CD4-positive, CD25-positive, alpha-beta regulatory T cell (primary cell): ENCODE measurements around the gene ZMYND8. TPM values are rescaled to one million over a fixed set of nuclear protein-coding genes. Genes with fewer than 3 reads are reported as not detected.
A peak's percentile ranks its signal among the peaks of the same experiment; 100 is the strongest.
"Not testable (repeated sequence)": the region's sequence is repeated elsewhere in the genome, so short reads cannot be mapped to it uniquely, and the experiment has no call there.

Experiments used
- ATAC-seq, 2 donors: fragments of 150-1000 bp; cut with Tn5 transposase; one replicate each; pipeline ENCODE4 v1.10.0; 2021; ENCODE audit warnings: low read depth in 2 of 2, moderate number of reproducible peaks in 2 of 2, moderate library complexity in 1 of 2
- DNase-seq, 3 donors: peaks; one replicate each; pipeline versions ENCODE4 v3.0.0 to v3.0.0-alpha.2; 2012 to 2022; ENCODE audit warnings: mixed read lengths in 1 of 3
- H3K27ac ChIP-seq: one replicate; pipeline ENCODE4 v1.7.0; 2013; ENCODE audit warnings: mild to moderate bottlenecking, low read length; ENCODE audit not compliant: insufficient read depth, poor library complexity, severe bottlenecking
- H3K27me3 ChIP-seq: one replicate; pipeline ENCODE4 v1.7.0; 2013; ENCODE audit warnings: low read length; ENCODE audit not compliant: control insufficient read depth, insufficient read depth
- H3K36me3 ChIP-seq: one replicate; pipeline ENCODE4 v1.7.0; 2013; ENCODE audit warnings: mild to moderate bottlenecking, low read length, moderate library complexity; ENCODE audit not compliant: control insufficient read depth, insufficient read depth
- H3K4me1 ChIP-seq: 2 replicates; pipeline ENCODE4 v1.7.0; 2013; ENCODE audit warnings: mild to moderate bottlenecking, low read length; ENCODE audit not compliant: insufficient read depth, control insufficient read depth, poor library complexity, severe bottlenecking
- H3K4me3 ChIP-seq: one replicate; pipeline ENCODE4 v1.7.0; 2013; ENCODE audit warnings: low read depth, mild to moderate bottlenecking, low read length, moderate library complexity
- H3K9me3 ChIP-seq, 2 experiments: 1 replicate in 1 of 2; 2 replicates in 1 of 2; pipeline ENCODE4 v1.7.0; 2013; ENCODE audit warnings: low read length in 2 of 2, mild to moderate bottlenecking in 1 of 2, moderate library complexity in 1 of 2; ENCODE audit not compliant: control insufficient read depth in 2 of 2
- H3K27ac Mint-ChIP-seq, 3 donors: one replicate each; pipeline ENCODE4 v1.8.0; 2020 to 2022; ENCODE audit warnings: mild to moderate bottlenecking in 3 of 3, mixed read lengths in 3 of 3, moderate library complexity in 2 of 3
- H3K27me3 Mint-ChIP-seq: one replicate; pipeline ENCODE4 v1.8.0; 2022; ENCODE audit warnings: mild to moderate bottlenecking, mixed read lengths
- H3K36me3 Mint-ChIP-seq: one replicate; pipeline ENCODE4 v1.8.0; 2020; ENCODE audit warnings: mixed read lengths
- H3K4me1 Mint-ChIP-seq, 4 donors: one replicate each; pipeline ENCODE4 v1.8.0; 2020 to 2022; ENCODE audit warnings: mixed read lengths in 4 of 4, mild to moderate bottlenecking in 1 of 4
- H3K4me3 Mint-ChIP-seq, 4 donors: one replicate each; pipeline ENCODE4 v1.8.0; 2020 to 2022; ENCODE audit warnings: mild to moderate bottlenecking in 4 of 4, mixed read lengths in 4 of 4, moderate library complexity in 3 of 4
- H3K9me3 Mint-ChIP-seq, 7 donors: one replicate each; pipeline ENCODE4 v1.8.0; 2020 to 2022; ENCODE audit warnings: mixed read lengths in 7 of 7, mild to moderate bottlenecking in 3 of 7, moderate library complexity in 2 of 7
- polyA plus RNA-seq, 4 donors: library from polyadenylated mRNA; unstranded; fragments of 300-500 nt; fragmentation: Illumina TruSeq; gene quantifications; one replicate each; pipeline ENCODE4 v1.2.3, GENCODE V29; 2021
- total RNA-seq: library from RNA; stranded (reverse); gene quantifications from one replicate; pipeline ENCODE4 v1.2.3, GENCODE V29; 2022

The ZMYND8 gene
- total and polyA plus RNA-seq, 5 donors from 2014 or later = 7.5 to 47.2 (median 8.9) TPM

GRCh38 chr20:47246061-47246777 is 110.3 kb downstream of the ZMYND8 start:
- peaks cover 43% of the 10 kb centered on the region for H3K36me3 Mint-ChIP-seq
- H3K4me1 Mint-ChIP-seq = peaks cover 0 to 7% (median 1%) of the 10 kb centered on the region in 4 donors
- H3K27ac Mint-ChIP-seq = no peak overlapping the region
- Histone ChIP-seq H3K9me3 (no peaks in the 10 kb centered on the region), H3K27ac (no peak overlapping the region), H3K27me3 (no peaks in the 10 kb centered on the region), H3K4me3 (no peak overlapping the region), H3K4me1 (no peaks in the 10 kb centered on the region), H3K36me3 (peaks cover 80% of the 10 kb centered on the region)
- H3K9me3 Mint-ChIP-seq = no peaks in the 10 kb centered on the region
- DNase-seq = no peak
- no peaks in the 10 kb centered on the region for H3K27me3 Mint-ChIP-seq
- no peak overlapping the region for H3K4me3 Mint-ChIP-seq
- no peak for ATAC-seq

- peaks cover 39% of the 10 kb centered on the region for H3K36me3 Mint-ChIP-seq
- H3K9me3 ChIP-seq, H3K4me1 ChIP-seq, H3K27me3 Mint-ChIP-seq, H3K27ac Mint-ChIP-seq, H3K9me3 Mint-ChIP-seq, ATAC-seq, H3K27me3 ChIP-seq, DNase-seq, H3K4me3 ChIP-seq, H3K4me3 Mint-ChIP-seq, H3K27ac ChIP-seq, H3K4me1 Mint-ChIP-seq: not testable (repeated sequence)
- peaks cover 76% of the 10 kb centered on the region for H3K36me3 ChIP-seq
These were observed 111.3 kb downstream of the ZMYND8 start for GRCh38 chr20:47245166-47245565.

DNA sequence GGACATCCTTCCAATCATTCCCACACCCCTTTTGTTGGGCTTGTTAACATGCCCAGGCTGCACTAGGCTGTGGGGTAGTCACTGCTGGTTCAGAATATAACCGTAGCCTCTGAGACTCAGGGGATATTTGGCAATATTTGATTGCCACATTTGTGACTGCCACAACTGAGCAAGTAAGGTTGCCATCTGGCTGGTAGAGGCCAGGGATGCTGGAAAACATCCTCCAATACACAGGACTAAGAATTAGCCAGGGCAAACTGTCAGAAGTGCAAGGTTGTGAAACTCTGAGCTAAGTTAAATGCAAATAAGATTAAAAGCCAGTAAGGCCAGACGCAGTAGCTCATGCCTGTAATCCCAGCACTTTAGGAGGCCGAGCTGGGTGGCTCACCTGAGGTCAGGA is 112.0 kb downstream of the ZMYND8 start:
- ATAC-seq = no peak
- H3K27ac Mint-ChIP-seq = no peak overlapping the region
- H3K9me3 Mint-ChIP-seq = no peaks in the 10 kb centered on the region
- H3K4me1 ChIP-seq = no peaks in the 10 kb centered on the region
- H3K4me3 Mint-ChIP-seq = no peak overlapping the region
- no peak overlapping the region for H3K27ac ChIP-seq
- H3K36me3 Mint-ChIP-seq = peaks cover 42% of the 10 kb centered on the region
- no peaks in the 10 kb centered on the region for H3K27me3 ChIP-seq
- no peak for DNase-seq
- no peaks in the 10 kb centered on the region for H3K9me3 ChIP-seq
- H3K27me3 Mint-ChIP-seq = no peaks in the 10 kb centered on the region
- H3K4me1 Mint-ChIP-seq = peaks cover 0 to 7% (median 1%) of the 10 kb centered on the region in 4 donors
- no peak overlapping the region for H3K4me3 ChIP-seq
- H3K36me3 ChIP-seq = peaks cover 72% of the 10 kb centered on the region

GRCh38 chr20:47243532-47244305 is 112.8 kb downstream of the ZMYND8 start:
- H3K4me1 Mint-ChIP-seq = peaks cover 0 to 5% (median 1%) of the 10 kb centered on the region in 4 donors
- no peaks in the 10 kb centered on the region for H3K9me3 Mint-ChIP-seq
- no peak for DNase-seq
- Histone ChIP-seq H3K9me3 (no peaks in the 10 kb centered on the region), H3K4me1 (no peaks in the 10 kb centered on the region), H3K27me3 (no peaks in the 10 kb centered on the region), H3K27ac (no peak overlapping the region), H3K36me3 (peaks cover 72% of the 10 kb centered on the region), H3K4me3 (no peak overlapping the region)
- H3K27ac Mint-ChIP-seq = peak overlapping the region; percentile 39 to 46 (median 44)
- no peaks in the 10 kb centered on the region for H3K27me3 Mint-ChIP-seq
- H3K4me3 Mint-ChIP-seq = no peak overlapping the region
- H3K36me3 Mint-ChIP-seq = peaks cover 40% of the 10 kb centered on the region
- no peak for ATAC-seq

DNA sequence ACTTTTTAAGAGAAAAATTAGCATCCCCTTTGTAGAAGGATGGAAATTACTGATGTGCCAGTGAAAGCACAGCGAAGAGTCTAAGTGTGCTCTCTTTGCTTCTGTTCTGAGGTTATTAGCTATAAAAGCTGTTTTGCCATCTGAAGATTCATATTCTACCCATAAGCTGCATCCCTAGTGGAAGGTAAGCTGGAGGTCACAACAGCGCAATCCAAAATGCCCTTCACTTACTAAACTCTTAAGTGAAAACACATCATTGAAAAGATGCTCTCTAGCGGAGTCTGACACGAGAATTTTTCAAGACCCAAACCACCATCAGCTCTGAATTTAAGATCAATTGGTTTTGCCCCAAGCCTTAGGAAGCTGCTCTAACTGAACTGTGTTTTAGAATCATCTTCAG is 113.5 kb downstream of the ZMYND8 start:
- Mint-ChIP-seq H3K27me3 (no peaks in the 10 kb centered on the region), H3K36me3 (peaks cover 39% of the 10 kb centered on the region), H3K4me1 (peaks cover 0 to 5% (median 1%) of the 10 kb centered on the region in 4 donors), H3K9me3 (no peaks in the 10 kb centered on the region), H3K27ac (peak overlapping the region in 1 of 3 donors; percentile 46), H3K4me3 (no peak overlapping the region)
- Histone ChIP-seq H3K27ac (no peak overlapping the region), H3K9me3 (no peaks in the 10 kb centered on the region), H3K4me1 (no peaks in the 10 kb centered on the region), H3K27me3 (no peaks in the 10 kb centered on the region), H3K4me3 (no peak overlapping the region), H3K36me3 (peaks cover 72% of the 10 kb centered on the region)
- DNase-seq (no peak), ATAC-seq (no peak)

DNA sequence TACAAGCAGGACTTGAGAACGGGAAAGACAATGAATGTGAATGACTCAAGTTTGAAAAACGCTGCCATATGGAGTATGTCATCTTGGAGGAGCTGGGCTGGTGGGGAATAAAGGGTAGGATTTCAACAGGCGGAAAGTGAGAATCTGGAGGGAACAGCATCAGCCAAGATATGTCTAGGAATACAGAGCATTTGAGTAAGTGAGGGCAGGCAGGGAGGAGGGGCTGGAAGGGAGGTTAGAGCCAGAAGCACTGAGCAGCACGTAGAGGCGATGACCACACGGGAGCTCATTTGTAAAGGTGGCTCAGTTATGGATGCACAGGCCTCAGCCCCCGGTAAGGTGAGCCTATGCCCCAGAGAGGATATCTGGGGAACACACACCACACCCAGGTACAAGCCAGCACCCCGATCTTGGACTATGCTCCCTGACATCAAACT is 115.1 kb downstream of the ZMYND8 start:
- Histone ChIP-seq H3K4me3 (no peak overlapping the region), H3K4me1 (no peaks in the 10 kb centered on the region), H3K27ac (no peak overlapping the region), H3K9me3 (no peaks in the 10 kb centered on the region), H3K36me3 (peaks cover 71% of the 10 kb centered on the region), H3K27me3 (no peaks in the 10 kb centered on the region)
- H3K27me3 Mint-ChIP-seq = no peaks in the 10 kb centered on the region
- peaks cover 0 to 5% (median 1%) of the 10 kb centered on the region in 4 donors for H3K4me1 Mint-ChIP-seq
- DNase-seq (no peak), ATAC-seq (no peak)
- peaks cover 45% of the 10 kb centered on the region for H3K36me3 Mint-ChIP-seq
- no peaks in the 10 kb centered on the region for H3K9me3 Mint-ChIP-seq
- H3K27ac Mint-ChIP-seq = peak overlapping the region in 1 of 3 donors; percentile 41
- no peak overlapping the region for H3K4me3 Mint-ChIP-seq

DNA sequence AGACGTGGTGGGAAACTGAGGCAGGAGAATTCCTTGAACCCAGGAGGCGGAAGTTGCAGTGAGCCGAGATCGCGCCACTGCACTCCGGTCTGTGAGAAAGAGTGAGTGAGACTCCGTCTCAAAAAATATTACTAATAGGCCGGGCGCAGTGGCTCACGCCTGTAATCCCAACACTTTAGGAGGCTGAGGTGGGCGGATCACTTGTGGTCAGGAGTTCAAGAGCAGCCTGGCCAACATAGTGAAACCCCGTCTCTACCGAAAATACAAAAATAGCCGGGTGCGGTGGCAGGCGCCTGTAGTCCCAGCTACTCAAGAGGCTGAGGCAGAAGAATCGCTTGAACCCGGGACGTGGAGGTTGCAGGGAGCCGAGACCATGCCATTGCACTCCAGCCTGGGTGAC is 116.4 kb downstream of the ZMYND8 start:
- H3K4me1 ChIP-seq, H3K27ac Mint-ChIP-seq, H3K4me1 Mint-ChIP-seq, ATAC-seq, H3K27ac ChIP-seq, H3K9me3 Mint-ChIP-seq, H3K9me3 ChIP-seq, H3K27me3 Mint-ChIP-seq, H3K27me3 ChIP-seq, H3K4me3 ChIP-seq, DNase-seq, H3K4me3 Mint-ChIP-seq: not testable (repeated sequence)
- peaks cover 47% of the 10 kb centered on the region for H3K36me3 Mint-ChIP-seq
- peaks cover 71% of the 10 kb centered on the region for H3K36me3 ChIP-seq
